Liver (tissue), 9 donors: Measurements from ENCODE around the gene LASP1. TPM values are rescaled to one million over a fixed set of nuclear protein-coding genes. Genes with fewer than 3 reads are reported as not detected.

Experiments used
- DNase-seq: peaks from one replicate; pipeline ENCODE4 v3.0.0-alpha.2; 2017; ENCODE audit warnings: low spot score
- H3K27ac ChIP-seq, 2 donors: one replicate each; pipeline ENCODE4 v1.7.0; 2013; ENCODE audit warnings: inconsistent platforms in 2 of 2, low read length in 2 of 2, control low read depth in 1 of 2, low read depth in 1 of 2, mild to moderate bottlenecking in 1 of 2
- H3K27me3 ChIP-seq, 4 donors: one replicate each; pipeline versions ENCODE4 v1.6.1 to v1.7.0; 2013; ENCODE audit warnings: low read length in 3 of 4, inconsistent platforms in 1 of 4, mild to moderate bottlenecking in 1 of 4, moderate library complexity in 1 of 4; ENCODE audit not compliant: control insufficient read depth in 4 of 4, insufficient read depth in 4 of 4
- H3K36me3 ChIP-seq, 4 donors: one replicate each; pipeline versions ENCODE4 v1.6.1 to v1.7.0; 2013; ENCODE audit warnings: low read length in 3 of 4, mild to moderate bottlenecking in 3 of 4, low read depth in 1 of 4, moderate library complexity in 1 of 4; ENCODE audit not compliant: control insufficient read depth in 4 of 4, insufficient read depth in 3 of 4
- H3K4me1 ChIP-seq, 4 donors: one replicate each; pipeline versions ENCODE4 v1.6.1 to v1.7.0; 2013; ENCODE audit warnings: low read length in 3 of 4, mild to moderate bottlenecking in 3 of 4, moderate library complexity in 1 of 4; ENCODE audit not compliant: control insufficient read depth in 4 of 4, insufficient read depth in 4 of 4
- H3K4me3 ChIP-seq, 3 donors: one replicate each; pipeline versions ENCODE4 v1.6.1 to v1.7.0; 2013; ENCODE audit warnings: low read length in 3 of 3, control low read depth in 1 of 3, low read depth in 1 of 3, mild to moderate bottlenecking in 1 of 3
- H3K9ac ChIP-seq, 2 donors: one replicate each; pipeline ENCODE4 v1.7.0; 2013; ENCODE audit warnings: low read length in 2 of 2, mild to moderate bottlenecking in 2 of 2, moderate library complexity in 2 of 2, control low read depth in 1 of 2, low read depth in 1 of 2
- H3K9me3 ChIP-seq, 4 donors: one replicate each; pipeline versions ENCODE4 v1.6.1 to v1.7.0; 2013; ENCODE audit warnings: low read length in 3 of 4; ENCODE audit not compliant: control insufficient read depth in 4 of 4
- EGR1 ChIP-seq, 2 donors: IDR thresholded peaks; 2 replicates each; pipeline ENCODE4 v1.6.1; 2016 to 2018; ENCODE audit warnings: antibody characterized with exemption in 2 of 2, low read depth in 2 of 2
- FOXA1 ChIP-seq: IDR thresholded peaks from 2 replicates; pipeline ENCODE4 v1.6.1; 2016; ENCODE audit warnings: antibody characterized with exemption
- FOXA2 ChIP-seq: IDR thresholded peaks from 2 replicates; pipeline ENCODE4 v1.6.1; 2016; ENCODE audit warnings: antibody characterized with exemption
- GABPA ChIP-seq, 2 donors: IDR thresholded peaks in 1 of 2; conservative IDR thresholded peaks in 1 of 2; 2 replicates each; pipeline ENCODE4 v1.6.1; 2016; ENCODE audit warnings: antibody characterized with exemption in 2 of 2, mild to moderate bottlenecking in 1 of 2, moderate library complexity in 1 of 2
- HNF4A ChIP-seq, 2 donors: conservative IDR thresholded peaks; 2 replicates each; pipeline ENCODE4 v1.6.1; 2016; ENCODE audit warnings: antibody characterized with exemption in 2 of 2, mild to moderate bottlenecking in 2 of 2
- HNF4G ChIP-seq: IDR thresholded peaks from 2 replicates; pipeline ENCODE4 v1.6.1; 2016; ENCODE audit warnings: antibody characterized with exemption
- JUND ChIP-seq, 2 donors: IDR thresholded peaks; 2 replicates each; pipeline ENCODE4 v1.6.1; 2016; ENCODE audit warnings: antibody characterized with exemption in 2 of 2
- NR2F2 ChIP-seq: IDR thresholded peaks from 2 replicates; pipeline ENCODE4 v1.6.1; 2016; ENCODE audit warnings: antibody characterized with exemption
- RAD21 ChIP-seq, 2 donors: IDR thresholded peaks; 2 replicates each; pipeline ENCODE4 v1.6.1; 2016; ENCODE audit warnings: antibody characterized with exemption in 2 of 2, mild to moderate bottlenecking in 2 of 2
- RXRA ChIP-seq, 2 donors: IDR thresholded peaks; 2 replicates each; pipeline ENCODE4 v1.6.1; 2017 to 2018; ENCODE audit warnings: antibody characterized with exemption in 2 of 2, mild to moderate bottlenecking in 1 of 2
- TAF1 ChIP-seq: conservative IDR thresholded peaks from 2 replicates; pipeline ENCODE4 v1.6.1; 2016; ENCODE audit warnings: antibody characterized with exemption, mild to moderate bottlenecking
- YY1 ChIP-seq: IDR thresholded peaks from 2 replicates; pipeline ENCODE4 v1.6.1; 2016; ENCODE audit warnings: antibody characterized with exemption, mild to moderate bottlenecking
- WGBS: extraction: QIAGEN DNeasy Blood & Tissue Kit; methylation state at CpG from one replicate; pipeline ENCODE4 v1.1.7; 2013; 5-methylcytosine and 5-hydroxymethylcytosine counted together
- polyA plus RNA-seq, 2 donors: library from polyadenylated mRNA; stranded (reverse) in 1 of 2; unstranded in 1 of 2; fragments of 200-250 nt in 1 of 2; fragments of >200 nt in 1 of 2; fragmentation: Nextera tagmentation in 1 of 2; extraction: Ambion mirVana in 1 of 2; gene quantifications; one replicate each; pipeline versions ENCODE4 v1.2.1 to v1.2.3, GENCODE V29; 2013 to 2015
- total RNA-seq, 2 donors: library from RNA; depleted of rRNA; stranded (reverse); fragments of >200 nt; gene quantifications; one replicate each; pipeline ENCODE4 v1.2.3, GENCODE V29; 2014
- TF ChIP-seq, protein P1 (sequence below): IDR thresholded peaks from 2 replicates; pipeline ENCODE4 v1.6.1; 2016; ENCODE audit warnings: antibody characterized with exemption, mild to moderate bottlenecking
- TF ChIP-seq, protein P2 (sequence below): fragments of 150-350 bp; IDR thresholded peaks from 2 replicates; pipeline ENCODE4 v1.5.1; 2017; ENCODE audit warnings: improper control_type of control experiment, low read depth, low read length; ENCODE audit not compliant: missing input control
- TF ChIP-seq, protein P3 (sequence below): IDR thresholded peaks from 2 replicates; pipeline ENCODE4 v1.6.1; 2016; ENCODE audit warnings: antibody characterized with exemption
- TF ChIP-seq, protein P4 (sequence below): IDR thresholded peaks from 2 replicates; pipeline ENCODE4 v1.6.1; 2016; ENCODE audit warnings: antibody characterized with exemption
- donor health status: healthy.
- donor health status: healthy.
- donor health status: healthy.
- donor health status: healthy.
- donor health status: healthy.

The LASP1 gene
- total and polyA plus RNA-seq, 4 donors = 18.2 to 77.7 (median 68.4) TPM

DNA sequence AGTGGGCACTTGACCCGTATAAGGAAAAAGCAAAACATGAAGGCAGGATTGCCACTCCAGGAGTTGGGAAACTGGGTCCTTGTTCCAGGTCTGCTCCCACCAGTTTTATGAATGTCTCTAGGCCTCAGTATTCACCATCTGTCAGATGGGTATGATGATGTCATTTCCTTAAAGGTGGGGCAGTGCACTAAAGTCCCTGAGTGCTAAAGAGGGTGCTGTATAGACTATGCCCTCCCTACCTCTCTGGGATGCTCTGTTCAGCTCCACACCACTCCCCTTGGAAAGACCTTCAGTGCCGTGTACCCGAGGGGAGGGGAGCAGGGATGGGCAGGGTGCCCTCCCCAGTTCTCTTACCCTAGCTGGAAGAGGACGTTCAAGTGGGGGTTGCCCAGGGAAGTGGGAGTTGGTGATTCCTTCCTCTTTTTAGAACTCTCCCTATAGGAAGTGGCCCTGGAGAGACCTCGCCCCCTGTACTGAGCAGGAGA is 2.2 kb downstream of the LASP1 start:
- TF ChIP-seq YY1 = no peak
- TF ChIP-seq, protein P1, sequence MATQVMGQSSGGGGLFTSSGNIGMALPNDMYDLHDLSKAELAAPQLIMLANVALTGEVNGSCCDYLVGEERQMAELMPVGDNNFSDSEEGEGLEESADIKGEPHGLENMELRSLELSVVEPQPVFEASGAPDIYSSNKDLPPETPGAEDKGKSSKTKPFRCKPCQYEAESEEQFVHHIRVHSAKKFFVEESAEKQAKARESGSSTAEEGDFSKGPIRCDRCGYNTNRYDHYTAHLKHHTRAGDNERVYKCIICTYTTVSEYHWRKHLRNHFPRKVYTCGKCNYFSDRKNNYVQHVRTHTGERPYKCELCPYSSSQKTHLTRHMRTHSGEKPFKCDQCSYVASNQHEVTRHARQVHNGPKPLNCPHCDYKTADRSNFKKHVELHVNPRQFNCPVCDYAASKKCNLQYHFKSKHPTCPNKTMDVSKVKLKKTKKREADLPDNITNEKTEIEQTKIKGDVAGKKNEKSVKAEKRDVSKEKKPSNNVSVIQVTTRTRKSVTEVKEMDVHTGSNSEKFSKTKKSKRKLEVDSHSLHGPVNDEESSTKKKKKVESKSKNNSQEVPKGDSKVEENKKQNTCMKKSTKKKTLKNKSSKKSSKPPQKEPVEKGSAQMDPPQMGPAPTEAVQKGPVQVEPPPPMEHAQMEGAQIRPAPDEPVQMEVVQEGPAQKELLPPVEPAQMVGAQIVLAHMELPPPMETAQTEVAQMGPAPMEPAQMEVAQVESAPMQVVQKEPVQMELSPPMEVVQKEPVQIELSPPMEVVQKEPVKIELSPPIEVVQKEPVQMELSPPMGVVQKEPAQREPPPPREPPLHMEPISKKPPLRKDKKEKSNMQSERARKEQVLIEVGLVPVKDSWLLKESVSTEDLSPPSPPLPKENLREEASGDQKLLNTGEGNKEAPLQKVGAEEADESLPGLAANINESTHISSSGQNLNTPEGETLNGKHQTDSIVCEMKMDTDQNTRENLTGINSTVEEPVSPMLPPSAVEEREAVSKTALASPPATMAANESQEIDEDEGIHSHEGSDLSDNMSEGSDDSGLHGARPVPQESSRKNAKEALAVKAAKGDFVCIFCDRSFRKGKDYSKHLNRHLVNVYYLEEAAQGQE = no peak
- TF ChIP-seq TAF1 = no peak
- TF ChIP-seq EGR1 (IDR thresholded peaks at IDR 0.05; ENCODE audit: low read depth in 2 of 2) = no peak
- TF ChIP-seq JUND (IDR thresholded peaks at IDR 0.05) = no peak
- TF ChIP-seq, protein P2, sequence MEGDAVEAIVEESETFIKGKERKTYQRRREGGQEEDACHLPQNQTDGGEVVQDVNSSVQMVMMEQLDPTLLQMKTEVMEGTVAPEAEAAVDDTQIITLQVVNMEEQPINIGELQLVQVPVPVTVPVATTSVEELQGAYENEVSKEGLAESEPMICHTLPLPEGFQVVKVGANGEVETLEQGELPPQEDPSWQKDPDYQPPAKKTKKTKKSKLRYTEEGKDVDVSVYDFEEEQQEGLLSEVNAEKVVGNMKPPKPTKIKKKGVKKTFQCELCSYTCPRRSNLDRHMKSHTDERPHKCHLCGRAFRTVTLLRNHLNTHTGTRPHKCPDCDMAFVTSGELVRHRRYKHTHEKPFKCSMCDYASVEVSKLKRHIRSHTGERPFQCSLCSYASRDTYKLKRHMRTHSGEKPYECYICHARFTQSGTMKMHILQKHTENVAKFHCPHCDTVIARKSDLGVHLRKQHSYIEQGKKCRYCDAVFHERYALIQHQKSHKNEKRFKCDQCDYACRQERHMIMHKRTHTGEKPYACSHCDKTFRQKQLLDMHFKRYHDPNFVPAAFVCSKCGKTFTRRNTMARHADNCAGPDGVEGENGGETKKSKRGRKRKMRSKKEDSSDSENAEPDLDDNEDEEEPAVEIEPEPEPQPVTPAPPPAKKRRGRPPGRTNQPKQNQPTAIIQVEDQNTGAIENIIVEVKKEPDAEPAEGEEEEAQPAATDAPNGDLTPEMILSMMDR = no peak
- TF ChIP-seq FOXA1 = no peak
- no peak for TF ChIP-seq GABPA (IDR thresholded peaks at IDR 0.05 in 1 of 2, conservative IDR thresholded peaks at IDR 0.05 in 1 of 2)
- TF ChIP-seq HNF4G = no peak
- no peak for TF ChIP-seq NR2F2
- TF ChIP-seq, protein P3, sequence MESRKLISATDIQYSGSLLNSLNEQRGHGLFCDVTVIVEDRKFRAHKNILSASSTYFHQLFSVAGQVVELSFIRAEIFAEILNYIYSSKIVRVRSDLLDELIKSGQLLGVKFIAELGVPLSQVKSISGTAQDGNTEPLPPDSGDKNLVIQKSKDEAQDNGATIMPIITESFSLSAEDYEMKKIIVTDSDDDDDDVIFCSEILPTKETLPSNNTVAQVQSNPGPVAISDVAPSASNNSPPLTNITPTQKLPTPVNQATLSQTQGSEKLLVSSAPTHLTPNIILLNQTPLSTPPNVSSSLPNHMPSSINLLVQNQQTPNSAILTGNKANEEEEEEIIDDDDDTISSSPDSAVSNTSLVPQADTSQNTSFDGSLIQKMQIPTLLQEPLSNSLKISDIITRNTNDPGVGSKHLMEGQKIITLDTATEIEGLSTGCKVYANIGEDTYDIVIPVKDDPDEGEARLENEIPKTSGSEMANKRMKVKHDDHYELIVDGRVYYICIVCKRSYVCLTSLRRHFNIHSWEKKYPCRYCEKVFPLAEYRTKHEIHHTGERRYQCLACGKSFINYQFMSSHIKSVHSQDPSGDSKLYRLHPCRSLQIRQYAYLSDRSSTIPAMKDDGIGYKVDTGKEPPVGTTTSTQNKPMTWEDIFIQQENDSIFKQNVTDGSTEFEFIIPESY = no peak
- TF ChIP-seq RXRA (IDR thresholded peaks at IDR 0.05) = no peak
- Histone ChIP-seq H3K4me3 (peak overlapping the region; percentile 33 to 88 (median 74)), H3K27me3 (no peaks in the 10 kb centered on the region), H3K4me1 (peaks cover 0 to 50% (median 44%) of the 10 kb centered on the region in 4 donors), H3K9ac (peak overlapping the region; percentile 50 to 87), H3K36me3 (peaks cover 0 to 3% (median 0%) of the 10 kb centered on the region in 4 donors), H3K27ac (peak overlapping the region; percentile 88 to 96), H3K9me3 (no peaks in the 10 kb centered on the region)
- DNase-seq = no peak
- 24% methylated on average over 5 of the region's 5 CpGs for WGBS

DNA sequence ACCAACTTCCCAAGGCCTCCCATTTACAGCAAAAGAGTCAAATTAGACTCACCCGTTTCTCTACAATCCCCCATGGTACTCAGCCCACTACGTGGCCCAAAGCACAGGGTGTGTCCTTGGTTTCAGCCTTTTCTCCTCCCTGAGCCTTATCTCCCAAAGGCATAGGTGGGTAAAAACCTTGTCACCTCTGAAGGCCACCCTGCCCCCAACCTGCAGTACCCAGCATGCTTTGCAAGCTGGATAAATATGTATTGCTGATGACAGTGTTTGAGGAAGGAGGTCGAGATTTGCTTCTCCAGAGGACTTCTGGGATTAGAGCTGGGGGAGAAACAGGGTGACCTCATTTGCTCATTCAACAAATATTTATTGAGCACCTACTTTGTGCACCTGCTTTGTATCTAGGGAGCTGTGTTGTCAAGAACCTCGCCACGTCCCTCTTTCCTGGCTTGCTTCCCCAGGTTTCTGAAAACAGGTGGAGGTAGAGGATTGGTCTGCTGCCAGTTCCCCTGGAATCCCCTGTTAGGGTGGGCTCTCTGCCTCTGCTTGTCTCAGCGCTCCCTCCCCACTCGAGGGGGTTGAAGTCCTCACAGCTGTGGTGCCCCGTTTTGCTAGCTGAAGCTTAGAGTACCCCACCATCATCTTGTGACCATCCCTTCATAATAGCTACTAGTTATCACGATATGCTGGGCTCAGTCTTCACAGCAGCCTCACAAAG is 3.0 kb downstream of the LASP1 start:
- Histone ChIP-seq H3K27me3 (no peaks in the 10 kb centered on the region), H3K4me3 (peak overlapping the region in 2 of 3 donors; percentile 16 to 88), H3K9ac (peak overlapping the region in 1 of 2 donors; percentile 37), H3K36me3 (peaks cover 0 to 3% (median 0%) of the 10 kb centered on the region in 4 donors), H3K9me3 (no peaks in the 10 kb centered on the region), H3K4me1 (peaks cover 2 to 54% (median 49%) of the 10 kb centered on the region in 4 donors), H3K27ac (peak overlapping the region; percentile 88 to 96)
- 37% methylated on average over 9 of the region's 9 CpGs for WGBS
- TF ChIP-seq HNF4G (no peak), JUND (IDR thresholded peaks at IDR 0.05) (peak in 1 of 2 donors; percentile 94), RAD21 (IDR thresholded peaks at IDR 0.05) (peak in 1 of 2 donors; percentile 30), NR2F2 (no peak), RXRA (IDR thresholded peaks at IDR 0.05) (peak; percentile 14 to 87), FOXA2 (peak; percentile 67), HNF4A (conservative IDR thresholded peaks at IDR 0.05) (peak in 1 of 2 donors; percentile 76)
- TF ChIP-seq, protein P4, sequence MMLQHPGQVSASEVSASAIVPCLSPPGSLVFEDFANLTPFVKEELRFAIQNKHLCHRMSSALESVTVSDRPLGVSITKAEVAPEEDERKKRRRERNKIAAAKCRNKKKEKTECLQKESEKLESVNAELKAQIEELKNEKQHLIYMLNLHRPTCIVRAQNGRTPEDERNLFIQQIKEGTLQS = no peak
- peak; percentile 70 for DNase-seq
